Measurements from ENCODE around the gene CENPS. TPM values are rescaled to one million over a fixed set of nuclear protein-coding genes. Genes with fewer than 3 reads are reported as not detected.
A peak's percentile ranks its signal among the peaks of the same experiment; 100 is the strongest.
"Not testable (repeated sequence)": the region's sequence is repeated elsewhere in the genome, so short reads cannot be mapped to it uniquely, and the experiment has no call there.

The CENPS gene
- total and polyA plus RNA-seq, 7 experiments from 2014 or later: 5.4 to 13.2 (median 9.8) TPM

GRCh38 chr1:10473145-10473765, 43.0 kb downstream of the CENPS start:
- Histone ChIP-seq H3K4me1 (ENCODE audit: control insufficient read depth in 2 of 2, insufficient read depth in 2 of 2, low read length in 2 of 2) (peaks cover 21 to 37% of the 10 kb centered on the region in 2 donors), H3K27ac (ENCODE audit: low read depth, low read length) (peak overlapping the region; percentile 68), H3K27me3 (ENCODE audit: control insufficient read depth in 2 of 2, insufficient read depth in 2 of 2, low read length in 2 of 2) (no peaks in the 10 kb centered on the region), H3K9me3 (ENCODE audit: control insufficient read depth in 2 of 3, low read length in 3 of 3) (no peaks in the 10 kb centered on the region), H3K4me3 (ENCODE audit: low read length) (no peak overlapping the region), H3K36me3 (ENCODE audit: control insufficient read depth in 2 of 3, insufficient read depth in 3 of 3, low read length in 3 of 3) (peaks cover 0 to 9% (median 3%) of the 10 kb centered on the region in 3 experiments)
- Mint-ChIP-seq H3K4me3 (peak overlapping the region; percentile 87 to 96 (median 92)), H3K27ac (peak overlapping the region in 8 of 9 donors; percentile 70 to 92 (median 88)), H3K4me1 (peaks cover 12 to 61% (median 51%) of the 10 kb centered on the region in 7 donors), H3K36me3 (peaks cover under 1 to 6% (median 2%) of the 10 kb centered on the region in 5 donors), H3K9me3 (no peaks in the 10 kb centered on the region), H3K27me3 (no peaks in the 10 kb centered on the region)
- DNase-seq: no peak
- CTCF ChIA-PET: interaction anchor here (0.7 to 1.3 kb wide), 2 partner anchors 21 to 24 kb away, joined by 3 read pairs; no protein-coding TSS in a partner anchor
- POLR2A ChIA-PET: interaction anchor here (0.7 kb wide), 1 partner anchor 542 kb away, joined by 3 read pairs; no protein-coding TSS in a partner anchor
- ATAC-seq: no peak
- intact Hi-C loops (cut with micrococcal nuclease): loop anchor here in 1 of 2 donors (2.0 to 10.0 kb wide), 7 partner anchors 261 to 1344 kb away; partner anchors contain the start of genes AGTRAP, CLCN6, GPR157 and KIF1B

GRCh38 chr1:10474309-10474612, 44.0 kb downstream of the CENPS start:
- peak overlapping the region in 8 of 9 donors; percentile 63 to 95 (median 88) for H3K27ac Mint-ChIP-seq
- intact Hi-C loops (cut with micrococcal nuclease): loop anchor here (1.0 to 10.0 kb wide), 9 partner anchors 76 to 1331 kb away; partner anchors contain the start of genes AGTRAP (in 1 of the 2), CLCN6 (in 1 of the 2), KIF1B (in 1 of the 2) and LZIC (in 1 of the 2)
- not testable (repeated sequence) for H3K9me3 Mint-ChIP-seq; H3K27me3 Mint-ChIP-seq; H3K27me3 ChIP-seq (ENCODE audit: control insufficient read depth in 2 of 2, insufficient read depth in 2 of 2, low read length in 2 of 2); H3K36me3 ChIP-seq (ENCODE audit: control insufficient read depth in 2 of 3, insufficient read depth in 3 of 3, low read length in 3 of 3); H3K9me3 ChIP-seq (ENCODE audit: control insufficient read depth in 2 of 3, low read length in 3 of 3); ATAC-seq; H3K36me3 Mint-ChIP-seq; DNase-seq
- Histone ChIP-seq H3K4me1 (ENCODE audit: control insufficient read depth in 2 of 2, insufficient read depth in 2 of 2, low read length in 2 of 2) (peaks cover 21 to 37% of the 10 kb centered on the region in 2 donors), H3K4me3 (ENCODE audit: low read length) (peak overlapping the region; percentile 67), H3K27ac (ENCODE audit: low read depth, low read length) (peak overlapping the region; percentile 66)
- CTCF ChIA-PET: interaction anchor here (0.7 kb wide), 1 partner anchor 20 kb away, joined by 3 read pairs; no protein-coding TSS in a partner anchor
- POLR2A ChIA-PET: interaction anchor here (1.2 to 1.7 kb wide), 2 partner anchors 20 to 44 kb away, joined by 6 to 7 read pairs; partner anchors contain the start of gene CENPS
- H3K4me1 Mint-ChIP-seq: peaks cover 14 to 68% (median 50%) of the 10 kb centered on the region in 7 donors
- H3K4me3 Mint-ChIP-seq: peak overlapping the region; percentile 86 to 99 (median 94)

- Mint-ChIP-seq H3K4me3 (peak within 1 kb of the TSS; percentile 92 to 99 (median 96)), H3K36me3 (no peaks in the 10 kb centered on the region), H3K9me3 (no peaks in the 10 kb centered on the region), H3K27ac (peak within 1 kb of the TSS; percentile 72 to 95 (median 90)), H3K27me3 (no peaks in the 10 kb centered on the region), H3K4me1 (peaks cover 18 to 72% (median 55%) of the 10 kb centered on the region in 7 donors)
- H3K4me1 ChIP-seq (ENCODE audit: control insufficient read depth in 2 of 2, insufficient read depth in 2 of 2, low read length in 2 of 2): peaks cover 21 to 37% of the 10 kb centered on the region in 2 donors
- intact Hi-C loops (cut with micrococcal nuclease): loop anchor here (1.0 to 10.0 kb wide), 9 partner anchors 77 to 1330 kb away; partner anchors contain the start of genes AGTRAP (in 1 of the 2), CLCN6 (in 1 of the 2), KIF1B (in 1 of the 2) and LZIC (in 1 of the 2)
- ATAC-seq: peak; percentile 91
- H3K9me3 ChIP-seq (ENCODE audit: control insufficient read depth in 2 of 3, low read length in 3 of 3): no peaks in the 10 kb centered on the region
- H3K27me3 ChIP-seq (ENCODE audit: control insufficient read depth in 2 of 2, insufficient read depth in 2 of 2, low read length in 2 of 2): no peaks in the 10 kb centered on the region
- peak; percentile 67 to 86 (median 78) for DNase-seq
- ChIA-PET POLR2A (interaction anchor here (0.5 to 1.7 kb wide), 5 partner anchors 14 to 76 kb away, joined by 3 to 7 read pairs (median 5); partner anchors contain the start of genes CENPS and PGD), CTCF (interaction anchor here (0.6 kb wide), 2 partner anchors 45 to 526 kb away, joined by 3 read pairs; no protein-coding TSS in a partner anchor)
- no peaks in the 10 kb centered on the region for H3K36me3 ChIP-seq (ENCODE audit: control insufficient read depth in 2 of 3, insufficient read depth in 3 of 3, low read length in 3 of 3)
- peak within 1 kb of the TSS; percentile 66 for H3K27ac ChIP-seq (ENCODE audit: low read depth, low read length)
- peak within 1 kb of the TSS; percentile 67 for H3K4me3 ChIP-seq (ENCODE audit: low read length)
Measured at GRCh38 chr1:10474613-10475507, 44.6 kb downstream of the CENPS start, which contains the start of gene PEX14. PEX14 (plus strand) TSS chr1:10474950; CDS start chr1:10474967, 17 bp downstream.

- H3K27me3 ChIP-seq (ENCODE audit: control insufficient read depth in 2 of 2, insufficient read depth in 2 of 2, low read length in 2 of 2): no peaks in the 10 kb centered on the region
- peaks cover 21 to 37% of the 10 kb centered on the region in 2 donors for H3K4me1 ChIP-seq (ENCODE audit: control insufficient read depth in 2 of 2, insufficient read depth in 2 of 2, low read length in 2 of 2)
- Mint-ChIP-seq H3K4me3 (peak overlapping the region; percentile 90 to 99 (median 96)), H3K9me3 (no peaks in the 10 kb centered on the region), H3K27ac (peak overlapping the region; percentile 72 to 95 (median 90)), H3K36me3 (no peaks in the 10 kb centered on the region), H3K27me3 (no peaks in the 10 kb centered on the region), H3K4me1 (peaks cover 18 to 72% (median 55%) of the 10 kb centered on the region in 7 donors)
- ATAC-seq: no peak
- no peaks in the 10 kb centered on the region for H3K36me3 ChIP-seq (ENCODE audit: control insufficient read depth in 2 of 3, insufficient read depth in 3 of 3, low read length in 3 of 3)
- CTCF ChIA-PET: interaction anchor here (0.6 kb wide), 1 partner anchor 527 kb away, joined by 3 read pairs; no protein-coding TSS in a partner anchor
- H3K27ac ChIP-seq (ENCODE audit: low read depth, low read length): peak overlapping the region; percentile 66
- POLR2A ChIA-PET: interaction anchor here (0.9 to 1.7 kb wide), 4 partner anchors 13 to 77 kb away, joined by 3 to 7 read pairs (median 6); partner anchors contain the start of genes CENPS and PGD
- peak in 1 of 9 donors; percentile 6 for DNase-seq
- no peaks in the 10 kb centered on the region for H3K9me3 ChIP-seq (ENCODE audit: control insufficient read depth in 2 of 3, low read length in 3 of 3)
- peak overlapping the region; percentile 67 for H3K4me3 ChIP-seq (ENCODE audit: low read length)
- intact Hi-C loops (cut with micrococcal nuclease): loop anchor here (2.0 to 10.0 kb wide), 4 partner anchors 443 to 1329 kb away; partner anchors contain the start of genes AGTRAP (in 1 of the 2), CLCN6 (in 1 of the 2), LZIC (in 1 of the 2) and MTHFR (in 1 of the 2)
Measured at GRCh38 chr1:10475510-10475909, 45.3 kb downstream of the CENPS start.

GRCh38 chr1:10479296-10479695, 49.1 kb downstream of the CENPS start:
- H3K27ac ChIP-seq (ENCODE audit: low read depth, low read length): no peak overlapping the region
- peaks cover 9 to 17% of the 10 kb centered on the region in 2 donors for H3K4me1 ChIP-seq (ENCODE audit: control insufficient read depth in 2 of 2, insufficient read depth in 2 of 2, low read length in 2 of 2)
- H3K36me3 ChIP-seq (ENCODE audit: control insufficient read depth in 2 of 3, insufficient read depth in 3 of 3, low read length in 3 of 3): no peaks in the 10 kb centered on the region
- no peak overlapping the region for H3K4me3 Mint-ChIP-seq
- peaks cover 9 to 43% (median 36%) of the 10 kb centered on the region in 7 donors for H3K4me1 Mint-ChIP-seq
- H3K36me3 Mint-ChIP-seq: peaks cover 0 to 2% (median 0%) of the 10 kb centered on the region in 5 donors
- H3K27ac Mint-ChIP-seq: no peak overlapping the region
- ChIA-PET CTCF (interaction anchor here (0.6 to 2.3 kb wide), 2 partner anchors 16 to 33 kb away, joined by 3 to 9 read pairs; no protein-coding TSS in a partner anchor), POLR2A (no interaction called here)
- H3K9me3 ChIP-seq (ENCODE audit: control insufficient read depth in 2 of 3, low read length in 3 of 3): no peaks in the 10 kb centered on the region
- H3K27me3 Mint-ChIP-seq: no peaks in the 10 kb centered on the region
- ATAC-seq (no peak), DNase-seq (no peak)
- intact Hi-C loops (cut with micrococcal nuclease): loop anchor here in 1 of 2 donors (10.0 kb wide), 2 partner anchors 1256 to 1326 kb away; partner anchors contain the start of genes AGTRAP, CLCN6 and MTHFR
- no peaks in the 10 kb centered on the region for H3K9me3 Mint-ChIP-seq
- no peak overlapping the region for H3K4me3 ChIP-seq (ENCODE audit: low read length)
- no peaks in the 10 kb centered on the region for H3K27me3 ChIP-seq (ENCODE audit: control insufficient read depth in 2 of 2, insufficient read depth in 2 of 2, low read length in 2 of 2)
